Measurements from ENCODE around the gene MARVELD2. TPM values are rescaled to one million over a fixed set of nuclear protein-coding genes. Genes with fewer than 3 reads are reported as not detected.
"Not testable (repeated sequence)": the region's sequence is repeated elsewhere in the genome, so short reads cannot be mapped to it uniquely, and the experiment has no call there.

The MARVELD2 gene
- under 1 TPM; 0.29 to 0.60 TPM for total RNA-seq

GRCh38 chr5:69414885-69415583 is at the start of gene MARVELD2:
Gene MARVELD2 (plus strand): TSS chr5:69415116. CDS start chr5:69419386, 4,270 bp downstream.
- DNase-seq (peak; percentile 40), ATAC-seq (peak; percentile 82)
- CTCF ChIA-PET, result no interaction called here
- no peaks in the 10 kb centered on the region for H3K4me1 Mint-ChIP-seq (ENCODE audit: low read depth)
- POLR2A ChIA-PET, result no interaction called here
- intact Hi-C loops (cut with micrococcal nuclease), result no loop called here
- peak within 1 kb of the TSS; percentile 47 for H3K4me3 Mint-ChIP-seq
- H3K36me3 Mint-ChIP-seq (ENCODE audit: low read depth), result peaks cover 18% of the 10 kb centered on the region
- no peak within 1 kb of the TSS for H3K27ac Mint-ChIP-seq
- TF ChIP-seq CTCF (IDR thresholded peaks at IDR 0.05), result no peak
- H3K9me3 Mint-ChIP-seq, result no peaks in the 10 kb centered on the region
- H3K27me3 Mint-ChIP-seq, result no peaks in the 10 kb centered on the region

GRCh38 chr5:69367697-69368279 is 47.1 kb upstream of the MARVELD2 start:
- ATAC-seq, result no peak
- no peak for TF ChIP-seq CTCF (IDR thresholded peaks at IDR 0.05)
- peaks cover 40% of the 10 kb centered on the region for H3K36me3 Mint-ChIP-seq (ENCODE audit: low read depth)
- no peaks in the 10 kb centered on the region for H3K9me3 Mint-ChIP-seq
- no peaks in the 10 kb centered on the region for H3K27me3 Mint-ChIP-seq
- CTCF ChIA-PET, result no interaction called here
- peak overlapping the region; percentile 89 for H3K4me3 Mint-ChIP-seq
- H3K4me1 Mint-ChIP-seq (ENCODE audit: low read depth), result peaks cover 44% of the 10 kb centered on the region
- no peak for DNase-seq
- peak overlapping the region; percentile 100 for H3K27ac Mint-ChIP-seq
- POLR2A ChIA-PET, result interaction anchor here (0.6 kb wide), 1 partner anchor 10 kb away, joined by 3 read pairs; no protein-coding TSS in a partner anchor
- intact Hi-C loops (cut with micrococcal nuclease), result loop anchor here (2.0 to 10.0 kb wide), 2 partner anchors 273 to 325 kb away; partner anchors contain the start of gene SLC30A5

GRCh38 chr5:69368458-69369339 is 46.2 kb upstream of the MARVELD2 start:
- Mint-ChIP-seq H3K9me3 (no peaks in the 10 kb centered on the region), H3K27me3 (no peaks in the 10 kb centered on the region), H3K27ac (peak overlapping the region; percentile 100), H3K4me1 (ENCODE audit: low read depth) (peaks cover 44% of the 10 kb centered on the region), H3K36me3 (ENCODE audit: low read depth) (peaks cover 36% of the 10 kb centered on the region), H3K4me3 (peak overlapping the region; percentile 89)
- no peak for ATAC-seq
- POLR2A ChIA-PET, result interaction anchor here (1.2 to 1.8 kb wide), 2 partner anchors 44 to 179 kb away, joined by 4 to 8 read pairs; partner anchors contain the start of gene CENPH
- CTCF ChIA-PET, result no interaction called here
- TF ChIP-seq CTCF (IDR thresholded peaks at IDR 0.05), result no peak
- intact Hi-C loops (cut with micrococcal nuclease), result loop anchor here (2.0 to 10.0 kb wide), 2 partner anchors 274 to 326 kb away; partner anchors contain the start of gene SLC30A5
- DNase-seq, result peak; percentile 54

DNA sequence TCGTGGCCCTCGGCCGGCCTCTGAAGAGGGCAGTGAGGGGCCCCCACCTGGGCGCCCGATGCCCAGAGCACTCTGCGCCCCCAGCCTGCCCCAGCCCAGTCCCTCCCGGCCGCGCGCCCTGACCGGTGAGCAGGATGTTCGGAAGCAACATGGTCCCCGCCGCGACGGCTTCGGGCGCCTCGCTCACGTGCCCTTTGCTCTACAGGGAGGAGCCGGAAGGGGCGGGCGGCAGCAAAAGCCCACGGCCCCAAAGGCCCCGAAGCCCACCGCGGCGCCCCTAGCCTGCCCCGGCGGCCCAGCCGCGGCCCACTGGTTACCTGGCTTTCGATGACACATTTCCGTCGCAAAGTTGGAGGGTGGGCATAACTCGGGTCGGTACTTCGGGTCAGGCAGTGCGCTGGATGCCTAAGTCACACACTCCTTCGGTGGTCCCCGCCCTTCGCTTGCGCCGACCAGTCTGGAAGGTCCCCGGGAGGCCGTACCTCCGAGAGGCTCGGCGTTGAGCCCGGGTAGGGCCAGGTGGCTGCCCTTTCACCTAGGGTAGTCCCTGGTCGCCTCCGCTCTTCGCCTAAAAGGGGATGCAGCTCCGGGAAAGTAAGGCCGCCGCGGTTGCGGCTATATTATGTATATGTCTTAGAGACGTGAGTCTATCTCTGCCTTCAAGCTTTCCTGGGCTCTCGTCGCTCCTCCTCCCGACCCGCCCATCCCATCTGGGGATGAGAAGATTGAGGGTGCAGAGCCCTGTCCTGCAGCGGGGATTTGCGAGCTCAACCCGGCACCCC is 45.4 kb upstream of the MARVELD2 start, which contains the start of the genes AK6, RAD17 and TAF9:
TSS of gene AK6 (minus strand) at position 181 of the 782 bp plus-strand sequence. CDS start at position 151, 30 bp downstream.
TSS of gene RAD17 (plus strand) at position 479 of the 782 bp plus-strand sequence. CDS start 2,391 bp downstream, outside the sequence.
TSS of gene TAF9 (minus strand) at position 181 of the 782 bp plus-strand sequence. CDS start 3,783 bp downstream, outside the sequence.
- DNase-seq (peak; percentile 97), ATAC-seq (peak; percentile 95)
- no peak for TF ChIP-seq CTCF (IDR thresholded peaks at IDR 0.05)
- CTCF ChIA-PET, result interaction anchor here (1.3 kb wide), 1 partner anchor 35 kb away, joined by 4 read pairs; no protein-coding TSS in a partner anchor
- H3K4me3 Mint-ChIP-seq, result peak within 1 kb of the TSS; percentile 89
- no peaks in the 10 kb centered on the region for H3K9me3 Mint-ChIP-seq
- POLR2A ChIA-PET, result interaction anchor here (0.7 to 1.8 kb wide), 6 partner anchors 10 to 180 kb away, joined by 3 to 8 read pairs (median 4); partner anchors contain the start of gene CENPH
- intact Hi-C loops (cut with micrococcal nuclease), result loop anchor here (2.0 to 10.0 kb wide), 2 partner anchors 275 to 327 kb away; partner anchors contain the start of gene SLC30A5
- no peaks in the 10 kb centered on the region for H3K27me3 Mint-ChIP-seq
- H3K4me1 Mint-ChIP-seq (ENCODE audit: low read depth), result peaks cover 40% of the 10 kb centered on the region
- H3K27ac Mint-ChIP-seq, result peak within 1 kb of the TSS; percentile 100
- H3K36me3 Mint-ChIP-seq (ENCODE audit: low read depth), result peaks cover 34% of the 10 kb centered on the region

- intact Hi-C loops (cut with micrococcal nuclease); H3K9me3 Mint-ChIP-seq; ATAC-seq; H3K27me3 Mint-ChIP-seq: not testable (repeated sequence)
- Mint-ChIP-seq H3K27ac (peak overlapping the region; percentile 94), H3K4me3 (peak overlapping the region; percentile 89), H3K4me1 (ENCODE audit: low read depth) (peaks cover 33% of the 10 kb centered on the region), H3K36me3 (ENCODE audit: low read depth) (peaks cover 30% of the 10 kb centered on the region)
- DNase-seq, result peak; percentile 28
- ChIA-PET POLR2A (interaction anchor here (0.7 to 1.8 kb wide), 6 partner anchors 9 to 181 kb away, joined by 3 to 8 read pairs (median 4); partner anchors contain the start of gene CENPH), CTCF (interaction anchor here (1.3 kb wide), 1 partner anchor 36 kb away, joined by 4 read pairs; no protein-coding TSS in a partner anchor)
Measured at GRCh38 chr5:69370335-69370734, 44.6 kb upstream of the MARVELD2 start.
